ENCODE results near the gene HCFC1.

The HCFC1 gene

GRCh38 chrX:153937056-153937455, 34.6 kb downstream of the HCFC1 start:
- no peak for DNase-seq

- DNase-seq, result no peak
These were observed 36.2 kb downstream of the HCFC1 start for GRCh38 chrX:153935326-153935851.

GRCh38 chrX:153934762-153935325, 36.8 kb downstream of the HCFC1 start, which contains the start of gene NAA10:
TSS of gene NAA10 (minus strand) at chrX:153935037. CDS start at chrX:153934904, 133 bp downstream.
- peak; percentile 87 for DNase-seq

GRCh38 chrX:153934148-153934761, 37.4 kb downstream of the HCFC1 start:
- no peak for DNase-seq

- no peak for DNase-seq
These were observed 37.9 kb downstream of the HCFC1 start for GRCh38 chrX:153933748-153934147.

GRCh38 chrX:153932220-153932915, 39.2 kb downstream of the HCFC1 start:
- DNase-seq, result no peak

- no peak for DNase-seq
These were observed 39.9 kb downstream of the HCFC1 start for GRCh38 chrX:153931748-153932147.

GRCh38 chrX:153931151-153931550, 40.5 kb downstream of the HCFC1 start:
- DNase-seq, result no peak

- no peak for DNase-seq
These were observed 41.4 kb downstream of the HCFC1 start for GRCh38 chrX:153930011-153930910.

GRCh38 chrX:153929576-153929975, 42.0 kb downstream of the HCFC1 start:
- DNase-seq, result no peak

- DNase-seq, result no peak
These were observed 42.8 kb downstream of the HCFC1 start for GRCh38 chrX:153928846-153929245.

- peak; percentile 99 for DNase-seq
These were observed 43.5 kb downstream of the HCFC1 start for GRCh38 chrX:153927922-153928760.

- DNase-seq, result no peak
These were observed 44.0 kb downstream of the HCFC1 start for GRCh38 chrX:153927672-153927921.

GRCh38 chrX:153926858-153927671, 44.6 kb downstream of the HCFC1 start:
- peak; percentile 89 for DNase-seq

- no peak for DNase-seq
These were observed 45.1 kb downstream of the HCFC1 start for GRCh38 chrX:153926552-153926857.

- DNase-seq, result peak; percentile 47
These were observed 45.7 kb downstream of the HCFC1 start, which contains the start of gene ARHGAP4 for GRCh38 chrX:153925739-153926551. TSS of gene ARHGAP4 (minus strand) at chrX:153926264. CDS start at chrX:153926202, 62 bp downstream.

GRCh38 chrX:153925387-153925738, 46.3 kb downstream of the HCFC1 start:
- DNase-seq, result no peak

- peak; percentile 89 for DNase-seq
These were observed 47.3 kb downstream of the HCFC1 start for GRCh38 chrX:153924149-153924861.

GRCh38 chrX:153922932-153923857, 48.4 kb downstream of the HCFC1 start:
- no peak for DNase-seq
